Adrenal gland (tissue), 5 donors: ENCODE measurements around the gene ITCH.
"Not testable (repeated sequence)": the region's sequence is repeated elsewhere in the genome, so short reads cannot be mapped to it uniquely, and the experiment has no call there.

Experiments
- POLR2A ChIP-seq, 2 donors: fragments of 450-650 bp; IDR thresholded peaks; one replicate each; pipeline ENCODE4 v1.6.1; 2017; ENCODE audit warnings: antibody characterized with exemption in 2 of 2, mild to moderate bottlenecking in 2 of 2, moderate library complexity in 1 of 2
- TF ChIP-seq, protein P1 (sequence below), 6 experiments: fragments of 450-650 bp in 4 of 6; fragments of 200-600 bp in 2 of 6; sonication (generic) in 1 of 6; IDR thresholded peaks; 1 replicate in 5 of 6; 2 replicates in 1 of 6; pipeline versions ENCODE4 v1.5.1 to v1.8.0; 2016 to 2021; ENCODE audit warnings: antibody characterized with exemption in 6 of 6, mild to moderate bottlenecking in 2 of 6, moderate library complexity in 1 of 6
- donor health status: DM: no; HTN: no; CAD: no.

DNA sequence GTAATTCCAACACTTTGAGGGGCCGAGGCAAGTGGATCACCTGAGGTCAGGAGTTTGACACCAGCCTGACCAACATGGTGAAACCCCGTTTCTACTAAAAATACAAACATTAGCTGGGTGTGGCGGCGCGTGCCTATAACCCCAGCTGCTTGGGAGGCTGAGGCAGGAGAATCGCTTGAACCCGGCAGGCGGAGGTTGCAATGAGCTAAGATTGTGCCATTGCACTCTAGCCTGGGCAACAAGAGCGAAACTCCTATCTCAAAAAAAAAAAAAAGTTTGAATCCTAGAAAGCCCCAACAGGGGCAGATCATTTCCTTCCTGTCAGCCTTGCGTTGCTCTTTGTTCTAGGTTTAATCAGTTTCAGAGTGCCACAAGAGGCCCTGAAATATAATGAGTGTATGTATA lies 42.2 kb downstream of the ITCH start:
- TF ChIP-seq, protein P1, sequence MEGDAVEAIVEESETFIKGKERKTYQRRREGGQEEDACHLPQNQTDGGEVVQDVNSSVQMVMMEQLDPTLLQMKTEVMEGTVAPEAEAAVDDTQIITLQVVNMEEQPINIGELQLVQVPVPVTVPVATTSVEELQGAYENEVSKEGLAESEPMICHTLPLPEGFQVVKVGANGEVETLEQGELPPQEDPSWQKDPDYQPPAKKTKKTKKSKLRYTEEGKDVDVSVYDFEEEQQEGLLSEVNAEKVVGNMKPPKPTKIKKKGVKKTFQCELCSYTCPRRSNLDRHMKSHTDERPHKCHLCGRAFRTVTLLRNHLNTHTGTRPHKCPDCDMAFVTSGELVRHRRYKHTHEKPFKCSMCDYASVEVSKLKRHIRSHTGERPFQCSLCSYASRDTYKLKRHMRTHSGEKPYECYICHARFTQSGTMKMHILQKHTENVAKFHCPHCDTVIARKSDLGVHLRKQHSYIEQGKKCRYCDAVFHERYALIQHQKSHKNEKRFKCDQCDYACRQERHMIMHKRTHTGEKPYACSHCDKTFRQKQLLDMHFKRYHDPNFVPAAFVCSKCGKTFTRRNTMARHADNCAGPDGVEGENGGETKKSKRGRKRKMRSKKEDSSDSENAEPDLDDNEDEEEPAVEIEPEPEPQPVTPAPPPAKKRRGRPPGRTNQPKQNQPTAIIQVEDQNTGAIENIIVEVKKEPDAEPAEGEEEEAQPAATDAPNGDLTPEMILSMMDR (IDR thresholded peaks at IDR 0.05), result not testable (repeated sequence)
- TF ChIP-seq POLR2A (IDR thresholded peaks at IDR 0.05), result not testable (repeated sequence)
